Calu3 (cell line): ENCODE results near the gene PLEKHA3. TPM values are rescaled to one million over a fixed set of nuclear protein-coding genes. Genes with fewer than 3 reads are reported as not detected.

Experiments
- BruUV-seq: library from RNA; stranded (reverse); fragments of 400-500 nt; replicated peaks from 2 replicates; lab custom pipeline; 2021; lab: Mats Ljungman, UMichigan
- CTCF ChIA-PET: fragments of 300-600 bp; sonication (Branson Sonifier 250); formaldehyde crosslinking; loops from one replicate; lab custom pipeline; 2022; ENCODE audit warnings: antibody characterized with exemption; lab: Charles Lee
- DNase-seq: peaks from one replicate; pipeline ENCODE4 v3.0.0; 2022
- H3K27ac Mint-ChIP-seq: one replicate; pipeline ENCODE4 v1.8.0; 2022; ENCODE audit warnings: mixed read lengths; ENCODE audit not compliant: unreplicated experiment
- H3K27me3 Mint-ChIP-seq: one replicate; pipeline ENCODE4 v1.8.0; 2022; ENCODE audit warnings: mixed read lengths; ENCODE audit not compliant: unreplicated experiment
- H3K36me3 Mint-ChIP-seq: one replicate; pipeline ENCODE4 v1.8.0; 2022; ENCODE audit warnings: mild to moderate bottlenecking, moderate library complexity, mixed read lengths; ENCODE audit not compliant: insufficient read depth, unreplicated experiment
- H3K4me1 Mint-ChIP-seq: one replicate; pipeline ENCODE4 v1.8.0; 2022; ENCODE audit warnings: mild to moderate bottlenecking, low read depth, mixed read lengths; ENCODE audit not compliant: unreplicated experiment
- H3K4me3 Mint-ChIP-seq: one replicate; pipeline ENCODE4 v1.8.0; 2022; ENCODE audit warnings: mild to moderate bottlenecking, low read depth, moderate library complexity, mixed read lengths; ENCODE audit not compliant: unreplicated experiment
- H3K9me3 Mint-ChIP-seq: one replicate; pipeline ENCODE4 v1.8.0; 2022; ENCODE audit warnings: low read depth, mixed read lengths; ENCODE audit not compliant: unreplicated experiment
- intact Hi-C: fragments of 100-400 bp; cut with micrococcal nuclease; formaldehyde crosslinking; loops from one replicate; pipeline ENCODE4 v1.10.0; 2022; ENCODE audit not compliant: unreplicated experiment
- total RNA-seq: library from RNA; stranded (reverse); gene quantifications from 2 replicates; pipeline ENCODE4 v1.2.3, GENCODE V29; 2022
- TF ChIP-seq, protein P1 (sequence below): fragments of 200-600 bp; IDR thresholded peaks from one replicate; pipeline ENCODE4 v1.8.0; 2022; ENCODE audit warnings: antibody characterized with exemption; ENCODE audit not compliant: unreplicated experiment

The PLEKHA3 gene
- total RNA-seq, 1 experiment from 2014 or later = 33.0 TPM

DNA sequence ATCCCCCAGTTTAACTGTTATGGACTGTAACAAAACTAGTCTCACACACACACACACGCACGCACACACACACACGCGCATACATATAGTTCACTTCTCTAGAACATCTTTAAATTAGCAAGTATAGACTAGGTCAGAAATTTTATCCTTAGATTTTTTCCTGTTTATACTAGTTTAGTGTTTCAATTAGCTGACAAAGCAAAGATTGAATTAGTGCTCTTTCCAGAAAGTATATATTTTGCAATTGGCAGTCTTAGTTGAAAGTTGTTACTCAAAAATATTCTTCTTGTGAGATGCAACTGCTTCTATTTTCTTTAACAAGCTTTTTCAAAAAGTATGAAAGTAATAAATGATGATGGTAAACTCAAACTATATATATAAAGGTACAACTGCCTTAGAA is 22.5 kb downstream of the PLEKHA3 start:
- Mint-ChIP-seq H3K9me3 (no peaks in the 10 kb centered on the region), H3K4me1 (no peaks in the 10 kb centered on the region), H3K4me3 (no peak overlapping the region), H3K27me3 (no peaks in the 10 kb centered on the region), H3K36me3 (peaks cover 18% of the 10 kb centered on the region), H3K27ac (no peak overlapping the region)
- DNase-seq = no peak
- intact Hi-C loops = no loop called here
- TF ChIP-seq, protein P1, sequence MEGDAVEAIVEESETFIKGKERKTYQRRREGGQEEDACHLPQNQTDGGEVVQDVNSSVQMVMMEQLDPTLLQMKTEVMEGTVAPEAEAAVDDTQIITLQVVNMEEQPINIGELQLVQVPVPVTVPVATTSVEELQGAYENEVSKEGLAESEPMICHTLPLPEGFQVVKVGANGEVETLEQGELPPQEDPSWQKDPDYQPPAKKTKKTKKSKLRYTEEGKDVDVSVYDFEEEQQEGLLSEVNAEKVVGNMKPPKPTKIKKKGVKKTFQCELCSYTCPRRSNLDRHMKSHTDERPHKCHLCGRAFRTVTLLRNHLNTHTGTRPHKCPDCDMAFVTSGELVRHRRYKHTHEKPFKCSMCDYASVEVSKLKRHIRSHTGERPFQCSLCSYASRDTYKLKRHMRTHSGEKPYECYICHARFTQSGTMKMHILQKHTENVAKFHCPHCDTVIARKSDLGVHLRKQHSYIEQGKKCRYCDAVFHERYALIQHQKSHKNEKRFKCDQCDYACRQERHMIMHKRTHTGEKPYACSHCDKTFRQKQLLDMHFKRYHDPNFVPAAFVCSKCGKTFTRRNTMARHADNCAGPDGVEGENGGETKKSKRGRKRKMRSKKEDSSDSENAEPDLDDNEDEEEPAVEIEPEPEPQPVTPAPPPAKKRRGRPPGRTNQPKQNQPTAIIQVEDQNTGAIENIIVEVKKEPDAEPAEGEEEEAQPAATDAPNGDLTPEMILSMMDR = no peak
- CTCF ChIA-PET = no interaction called here
- BruUV-seq = no TSS peak

DNA sequence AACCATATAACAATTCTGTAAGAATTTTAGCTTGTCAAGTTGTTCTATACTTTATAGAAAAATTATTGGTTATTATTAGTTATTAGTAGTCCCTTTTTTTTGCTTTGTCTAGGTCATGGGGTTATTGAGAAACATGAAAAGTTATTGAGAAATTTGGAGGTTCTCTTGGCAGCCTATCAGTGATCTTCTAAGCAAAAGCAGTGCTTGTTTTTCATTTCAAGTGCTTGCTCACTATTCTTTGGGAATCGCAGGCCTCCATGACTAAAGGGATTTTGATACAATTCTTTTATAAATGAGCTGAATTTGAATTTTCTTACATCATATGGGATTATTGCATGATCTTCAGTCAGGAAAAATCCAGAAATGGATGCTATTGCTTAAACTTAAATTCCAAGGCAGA is 25.8 kb downstream of the PLEKHA3 start:
- H3K9me3 Mint-ChIP-seq = no peaks in the 10 kb centered on the region
- no TSS peak for BruUV-seq
- no peak overlapping the region for H3K4me3 Mint-ChIP-seq
- TF ChIP-seq, protein P1 = no peak
- CTCF ChIA-PET = no interaction called here
- DNase-seq = no peak
- no peak overlapping the region for H3K27ac Mint-ChIP-seq
- H3K4me1 Mint-ChIP-seq = no peaks in the 10 kb centered on the region
- peaks cover 13% of the 10 kb centered on the region for H3K36me3 Mint-ChIP-seq
- intact Hi-C loops = no loop called here
- H3K27me3 Mint-ChIP-seq = no peaks in the 10 kb centered on the region

DNA sequence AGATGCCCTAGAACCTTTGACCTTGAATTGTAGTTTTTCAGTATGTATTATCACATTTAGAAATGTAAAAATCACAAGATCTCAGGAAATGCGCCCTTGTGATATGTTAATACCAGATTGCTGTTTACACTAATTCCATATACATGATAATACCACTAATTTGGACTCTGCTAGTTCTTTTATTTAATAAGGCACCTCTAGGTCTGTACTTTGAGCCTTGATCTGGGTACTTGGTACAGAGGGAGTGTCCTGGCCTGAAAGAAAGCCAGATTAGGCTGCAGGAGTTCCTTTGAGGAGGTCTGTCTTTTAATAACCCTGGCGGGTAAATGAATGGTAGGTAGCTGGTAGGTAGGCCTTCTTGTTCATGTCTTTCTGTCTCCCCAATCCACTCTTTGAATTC is 26.3 kb downstream of the PLEKHA3 start:
- Mint-ChIP-seq H3K27me3 (no peaks in the 10 kb centered on the region), H3K9me3 (no peaks in the 10 kb centered on the region), H3K4me1 (no peaks in the 10 kb centered on the region), H3K27ac (no peak overlapping the region), H3K4me3 (no peak overlapping the region), H3K36me3 (peaks cover 12% of the 10 kb centered on the region)
- intact Hi-C loops = no loop called here
- DNase-seq = no peak
- BruUV-seq = no TSS peak
- CTCF ChIA-PET = no interaction called here
- TF ChIP-seq, protein P1 = no peak

- Mint-ChIP-seq H3K36me3 (peaks cover 11% of the 10 kb centered on the region), H3K9me3 (no peaks in the 10 kb centered on the region), H3K27ac (no peak overlapping the region), H3K27me3 (no peaks in the 10 kb centered on the region), H3K4me3 (no peak overlapping the region), H3K4me1 (no peaks in the 10 kb centered on the region)
- intact Hi-C loops = no loop called here
- BruUV-seq = no TSS peak
- CTCF ChIA-PET = no interaction called here
- no peak for DNase-seq
- TF ChIP-seq, protein P1 = no peak
Observed at GRCh38 chr2:178506949-178507348, 26.7 kb downstream of the PLEKHA3 start.
